ENCODE results near the gene SRGAP1. TPM values are rescaled to one million over a fixed set of nuclear protein-coding genes. Genes with fewer than 3 reads are reported as not detected.

SRGAP1 gene
- total RNA-seq, 3 donors from 2014 or later, result 12.2 to 23.9 (median 15.9) TPM

DNA sequence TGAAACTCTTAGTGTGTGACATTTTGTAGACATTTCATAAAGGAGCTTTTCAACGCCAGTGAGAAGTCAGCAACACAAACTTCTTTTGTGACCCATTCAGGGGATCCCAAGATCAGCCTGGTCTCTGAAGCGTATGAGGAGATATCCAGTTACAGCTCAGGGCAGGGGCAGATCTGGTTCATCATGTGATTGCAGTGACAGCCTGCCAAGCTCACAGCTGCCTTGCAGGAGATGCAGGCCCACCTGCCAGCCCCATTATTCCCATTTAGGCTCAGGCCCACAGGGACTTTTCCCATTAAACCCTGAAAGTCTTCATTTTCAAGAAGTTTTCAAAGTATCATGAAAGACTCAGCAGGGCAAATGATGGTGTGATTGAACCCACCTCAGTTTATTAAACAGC lies 38.3 kb downstream of the SRGAP1 start:
- Histone ChIP-seq H3K4me1 (ENCODE audit: low read depth) (no peaks in the 10 kb centered on the region), H3K36me3 (ENCODE audit: low read depth) (no peaks in the 10 kb centered on the region), H3K9me3 (no peaks in the 10 kb centered on the region), H3K4me3 (no peak overlapping the region)
- intact Hi-C loops (cut with DNase I, micrococcal nuclease), result no loop called here
- DNase-seq (no peak), ATAC-seq (no peak)
- TF ChIP-seq, protein P1, sequence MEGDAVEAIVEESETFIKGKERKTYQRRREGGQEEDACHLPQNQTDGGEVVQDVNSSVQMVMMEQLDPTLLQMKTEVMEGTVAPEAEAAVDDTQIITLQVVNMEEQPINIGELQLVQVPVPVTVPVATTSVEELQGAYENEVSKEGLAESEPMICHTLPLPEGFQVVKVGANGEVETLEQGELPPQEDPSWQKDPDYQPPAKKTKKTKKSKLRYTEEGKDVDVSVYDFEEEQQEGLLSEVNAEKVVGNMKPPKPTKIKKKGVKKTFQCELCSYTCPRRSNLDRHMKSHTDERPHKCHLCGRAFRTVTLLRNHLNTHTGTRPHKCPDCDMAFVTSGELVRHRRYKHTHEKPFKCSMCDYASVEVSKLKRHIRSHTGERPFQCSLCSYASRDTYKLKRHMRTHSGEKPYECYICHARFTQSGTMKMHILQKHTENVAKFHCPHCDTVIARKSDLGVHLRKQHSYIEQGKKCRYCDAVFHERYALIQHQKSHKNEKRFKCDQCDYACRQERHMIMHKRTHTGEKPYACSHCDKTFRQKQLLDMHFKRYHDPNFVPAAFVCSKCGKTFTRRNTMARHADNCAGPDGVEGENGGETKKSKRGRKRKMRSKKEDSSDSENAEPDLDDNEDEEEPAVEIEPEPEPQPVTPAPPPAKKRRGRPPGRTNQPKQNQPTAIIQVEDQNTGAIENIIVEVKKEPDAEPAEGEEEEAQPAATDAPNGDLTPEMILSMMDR (IDR thresholded peaks at IDR 0.05), result no peak

GRCh38 chr12:63885401-63885800 lies 40.9 kb downstream of the SRGAP1 start:
- no peak overlapping the region for H3K4me3 ChIP-seq
- H3K4me1 ChIP-seq (ENCODE audit: low read depth), result no peaks in the 10 kb centered on the region
- intact Hi-C loops (cut with DNase I, micrococcal nuclease), result no loop called here
- ATAC-seq (no peak), DNase-seq (no peak)
- no peaks in the 10 kb centered on the region for H3K9me3 ChIP-seq
- TF ChIP-seq, protein P1 (IDR thresholded peaks at IDR 0.05), result no peak
- no peaks in the 10 kb centered on the region for H3K36me3 ChIP-seq (ENCODE audit: low read depth)

GRCh38 chr12:63888908-63889635 lies 44.6 kb downstream of the SRGAP1 start:
- intact Hi-C loops (cut with DNase I, micrococcal nuclease), result no loop called here
- H3K4me3 ChIP-seq, result no peak overlapping the region
- DNase-seq, result no peak
- ATAC-seq, result peak; percentile 45
- TF ChIP-seq, protein P1 (IDR thresholded peaks at IDR 0.05), result no peak
- no peaks in the 10 kb centered on the region for H3K4me1 ChIP-seq (ENCODE audit: low read depth)
- no peaks in the 10 kb centered on the region for H3K9me3 ChIP-seq
- H3K36me3 ChIP-seq (ENCODE audit: low read depth), result no peaks in the 10 kb centered on the region

DNA sequence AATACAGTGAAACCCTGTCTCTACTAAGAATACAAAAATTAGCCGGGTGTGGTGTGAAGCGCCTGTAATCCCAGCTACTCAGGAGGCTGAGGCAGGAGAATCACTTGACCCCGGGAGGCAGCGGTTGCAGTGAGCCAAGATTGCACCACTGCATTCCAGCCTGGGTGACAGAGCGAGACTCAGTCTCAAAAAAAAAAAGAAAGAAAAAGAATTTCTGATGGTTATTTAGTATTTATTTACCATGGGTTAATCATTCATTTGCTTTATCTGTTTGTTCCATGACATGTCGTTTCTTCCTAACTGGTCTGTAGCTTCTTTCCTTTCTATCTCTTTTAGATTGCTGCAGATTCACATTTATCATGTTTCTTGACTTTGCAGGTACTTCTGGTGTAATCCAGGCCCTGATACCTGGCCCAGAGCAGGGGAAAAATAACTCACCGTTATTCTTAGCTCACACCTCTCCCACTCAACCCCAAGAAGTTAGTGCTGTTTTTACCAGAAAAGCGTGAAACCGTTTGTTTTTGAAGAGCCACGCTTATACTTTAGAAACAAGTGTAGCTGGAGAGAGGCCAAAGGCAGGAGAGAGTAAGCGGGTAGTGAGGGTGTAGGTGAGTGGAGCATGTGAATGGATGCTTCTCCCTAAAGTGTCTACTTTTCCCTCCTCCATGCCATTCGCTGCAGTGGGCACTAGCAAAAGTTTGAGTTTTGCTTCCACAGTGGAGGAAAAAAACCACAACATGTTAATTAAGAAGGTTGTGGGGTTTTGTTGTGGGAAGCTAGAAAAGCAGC lies 45.4 kb downstream of the SRGAP1 start:
- no peak overlapping the region for H3K4me3 ChIP-seq
- H3K9me3 ChIP-seq, result no peaks in the 10 kb centered on the region
- intact Hi-C loops (cut with DNase I, micrococcal nuclease), result no loop called here
- no peaks in the 10 kb centered on the region for H3K4me1 ChIP-seq (ENCODE audit: low read depth)
- no peak for DNase-seq
- no peaks in the 10 kb centered on the region for H3K36me3 ChIP-seq (ENCODE audit: low read depth)
- TF ChIP-seq, protein P1 (IDR thresholded peaks at IDR 0.05), result no peak
- ATAC-seq, result no peak

- intact Hi-C loops (cut with DNase I, micrococcal nuclease), result no loop called here
- no peaks in the 10 kb centered on the region for H3K9me3 ChIP-seq
- no peaks in the 10 kb centered on the region for H3K36me3 ChIP-seq (ENCODE audit: low read depth)
- TF ChIP-seq, protein P1 (IDR thresholded peaks at IDR 0.05), result no peak
- H3K4me1 ChIP-seq (ENCODE audit: low read depth), result no peaks in the 10 kb centered on the region
- H3K4me3 ChIP-seq, result no peak overlapping the region
- DNase-seq (no peak), ATAC-seq (no peak)
These were observed 48.7 kb downstream of the SRGAP1 start for GRCh38 chr12:63893170-63893569.

All from mucosa of descending colon (tissue), 3 donors.